Stomach (tissue), 9 donors: Measurements from ENCODE around the gene RPTOR. TPM values are rescaled to one million over a fixed set of nuclear protein-coding genes. Genes with fewer than 3 reads are reported as not detected.

Source experiments
- DNase-seq, 2 donors: peaks; one replicate each; pipeline versions ENCODE4 v3.0.0 to v3.0.0-alpha.2; 2013 to 2019
- H3K27ac ChIP-seq, 5 donors: fragments of 200-600 bp in 4 of 5; sonication (generic) in 4 of 5; one replicate each; pipeline ENCODE4 v1.5.1; 2013 to 2019; ENCODE audit warnings: mild to moderate bottlenecking in 1 of 5, moderate library complexity in 1 of 5
- H3K27me3 ChIP-seq, 3 donors: fragments of 200-600 bp; sonication (generic); one replicate each; pipeline ENCODE4 v1.5.1; 2017 to 2019; ENCODE audit warnings: mixed run types in 1 of 3
- H3K36me3 ChIP-seq, 4 donors: fragments of 200-600 bp; sonication (generic); 1 replicate in 3 of 4; 2 replicates in 1 of 4; pipeline ENCODE4 v1.5.1; 2016 to 2019
- H3K4me1 ChIP-seq, 4 donors: fragments of 200-600 bp; sonication (generic); one replicate each; pipeline ENCODE4 v1.5.1; 2016 to 2019
- H3K4me3 ChIP-seq, 4 donors: fragments of 200-600 bp; sonication (generic) in 3 of 4; one replicate each; pipeline ENCODE4 v1.5.1; 2016 to 2019; ENCODE audit warnings: mild to moderate bottlenecking in 1 of 4
- H3K9me3 ChIP-seq, 4 donors: fragments of 200-600 bp; sonication (generic); one replicate each; pipeline ENCODE4 v1.5.1; 2016 to 2019
- EP300 ChIP-seq: sonication (generic); formaldehyde crosslinking; IDR thresholded peaks from one replicate; pipeline ENCODE4 v1.6.1; 2017; ENCODE audit warnings: antibody characterized with exemption
- POLR2A ChIP-seq, 4 donors: fragments of 450-650 bp; IDR thresholded peaks; one replicate each; pipeline ENCODE4 v1.6.1; 2016; ENCODE audit warnings: antibody characterized with exemption in 4 of 4, control low read depth in 2 of 4, mild to moderate bottlenecking in 1 of 4, moderate library complexity in 1 of 4
- POLR2AphosphoS5 ChIP-seq, 3 donors: sonication (generic); formaldehyde crosslinking; IDR thresholded peaks; one replicate each; pipeline ENCODE4 v1.6.1; 2016; ENCODE audit warnings: antibody characterized with exemption in 3 of 3
- WGBS, 5 donors: extraction: QIAGEN DNeasy Blood & Tissue Kit in 3 of 5; methylation state at CpG; one replicate each; pipeline versions ENCODE4 v1.1.5 to v1.1.7; 2013 to 2018; 5-methylcytosine and 5-hydroxymethylcytosine counted together
- intact Hi-C: fragments of 100-400 bp; cut with DNase I; formaldehyde crosslinking; loops from one replicate; pipeline ENCODE4 v1.15.1; 2023; ENCODE audit warnings: low total_unique reads
- polyA plus RNA-seq, 3 donors: library from polyadenylated mRNA; stranded (reverse); fragments of 200-250 nt; gene quantifications; one replicate each; pipeline ENCODE4 v1.2.3, GENCODE V29; 2013
- total RNA-seq, 5 donors: library from RNA; depleted of rRNA; stranded (reverse); fragments of >200 nt; gene quantifications; one replicate each; pipeline versions ENCODE4 v1.1.0 to v1.2.3, GENCODE V29; 2014 to 2016
- TF ChIP-seq, protein P1 (sequence below), 7 experiments: fragments of 450-650 bp in 4 of 7; fragments of 200-600 bp in 3 of 7; sonication (generic) in 3 of 7; IDR thresholded peaks; one replicate each; pipeline ENCODE4 v1.5.1; 2016 to 2019; ENCODE audit warnings: antibody characterized with exemption in 7 of 7, control low read depth in 2 of 7, mild to moderate bottlenecking in 1 of 7
- donor health status: healthy with polysubstance abuse.
- donor health status: Bipolar disorder and iron deficiency.
- donor health status: healthy.

RPTOR gene
- total and polyA plus RNA-seq, 8 donors = 3.8 to 103 (median 19.3) TPM

DNA sequence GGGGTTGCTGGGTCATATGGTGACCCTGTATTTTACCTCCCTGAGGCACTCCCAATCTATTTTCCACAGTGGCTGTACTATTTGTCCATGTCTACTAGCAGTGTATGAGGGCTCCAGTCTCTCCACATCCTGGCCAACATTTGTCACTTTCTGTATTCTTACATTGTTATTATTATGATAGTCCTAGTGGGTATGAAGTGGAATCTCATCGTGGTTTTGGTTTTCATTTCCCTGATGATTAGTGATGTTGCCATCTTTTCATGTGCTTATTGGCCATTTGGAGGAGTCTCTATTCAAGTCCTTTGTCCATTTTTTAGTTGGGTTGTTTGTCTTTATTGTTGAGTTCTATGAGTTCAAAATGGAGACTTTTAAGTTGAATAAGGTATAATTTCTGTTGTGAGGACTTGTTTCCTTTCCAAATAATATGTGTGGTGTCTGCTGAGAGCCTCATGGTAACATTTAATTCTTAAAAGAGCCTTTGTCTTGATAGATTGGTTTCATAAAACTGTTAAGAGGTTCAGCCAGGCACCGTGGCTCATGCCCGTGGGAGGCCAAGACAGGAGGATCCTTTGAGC lies 108.2 kb downstream of the RPTOR start:
- H3K4me1 ChIP-seq = peaks cover 7 to 14% (median 13%) of the 10 kb centered on the region in 4 donors

DNA sequence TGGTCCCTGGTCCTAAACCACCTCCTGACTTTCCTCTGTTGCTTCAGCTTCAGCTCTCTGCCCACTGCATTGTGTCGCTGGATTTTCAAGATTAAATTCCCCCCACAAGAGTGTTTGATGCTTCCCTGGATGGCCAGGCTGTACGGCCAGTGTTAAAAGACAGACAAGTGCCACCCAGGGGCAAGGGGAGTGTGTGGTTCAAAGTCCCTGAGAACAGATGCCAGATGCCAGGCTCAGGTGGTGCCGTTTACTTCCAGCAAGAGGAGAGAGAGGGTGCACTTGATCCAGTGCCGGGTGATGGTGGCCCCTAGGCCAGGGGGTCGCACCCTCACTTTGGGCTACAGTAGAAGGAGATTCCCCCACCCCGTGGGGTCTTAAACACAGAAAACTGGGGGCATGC lies 109.2 kb downstream of the RPTOR start:
- Histone ChIP-seq H3K36me3 (no peaks in the 10 kb centered on the region), H3K27me3 (no peaks in the 10 kb centered on the region), H3K4me3 (no peak overlapping the region), H3K9me3 (peaks cover 0 to 12% (median 5%) of the 10 kb centered on the region in 4 donors), H3K27ac (no peak overlapping the region), H3K4me1 (peaks cover 7 to 14% (median 13%) of the 10 kb centered on the region in 4 donors)
- 81 to 98% (median 94%) methylated on average over 6 of the region's 6 CpGs for WGBS, 5 donors
- no peak for DNase-seq
- intact Hi-C loops = no loop called here
- TF ChIP-seq EP300 (no peak), POLR2A (IDR thresholded peaks at IDR 0.05) (no peak), POLR2AphosphoS5 (IDR thresholded peaks at IDR 0.05) (no peak)
- TF ChIP-seq, protein P1, sequence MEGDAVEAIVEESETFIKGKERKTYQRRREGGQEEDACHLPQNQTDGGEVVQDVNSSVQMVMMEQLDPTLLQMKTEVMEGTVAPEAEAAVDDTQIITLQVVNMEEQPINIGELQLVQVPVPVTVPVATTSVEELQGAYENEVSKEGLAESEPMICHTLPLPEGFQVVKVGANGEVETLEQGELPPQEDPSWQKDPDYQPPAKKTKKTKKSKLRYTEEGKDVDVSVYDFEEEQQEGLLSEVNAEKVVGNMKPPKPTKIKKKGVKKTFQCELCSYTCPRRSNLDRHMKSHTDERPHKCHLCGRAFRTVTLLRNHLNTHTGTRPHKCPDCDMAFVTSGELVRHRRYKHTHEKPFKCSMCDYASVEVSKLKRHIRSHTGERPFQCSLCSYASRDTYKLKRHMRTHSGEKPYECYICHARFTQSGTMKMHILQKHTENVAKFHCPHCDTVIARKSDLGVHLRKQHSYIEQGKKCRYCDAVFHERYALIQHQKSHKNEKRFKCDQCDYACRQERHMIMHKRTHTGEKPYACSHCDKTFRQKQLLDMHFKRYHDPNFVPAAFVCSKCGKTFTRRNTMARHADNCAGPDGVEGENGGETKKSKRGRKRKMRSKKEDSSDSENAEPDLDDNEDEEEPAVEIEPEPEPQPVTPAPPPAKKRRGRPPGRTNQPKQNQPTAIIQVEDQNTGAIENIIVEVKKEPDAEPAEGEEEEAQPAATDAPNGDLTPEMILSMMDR (IDR thresholded peaks at IDR 0.05) = no peak

More for the DNA sequence above, 108.2 kb downstream of the RPTOR start:
- no peak for TF ChIP-seq POLR2A (IDR thresholded peaks at IDR 0.05)
- Histone ChIP-seq H3K4me3 (no peak overlapping the region), H3K27me3 (no peaks in the 10 kb centered on the region), H3K27ac (no peak overlapping the region), H3K36me3 (no peaks in the 10 kb centered on the region), H3K9me3 (peaks cover 0 to 12% (median 5%) of the 10 kb centered on the region in 4 donors)
- no peak for DNase-seq
- intact Hi-C loops = no loop called here
- WGBS, 5 donors = 79 to 92% (median 90%) methylated on average over 3 of the region's 3 CpGs

DNA sequence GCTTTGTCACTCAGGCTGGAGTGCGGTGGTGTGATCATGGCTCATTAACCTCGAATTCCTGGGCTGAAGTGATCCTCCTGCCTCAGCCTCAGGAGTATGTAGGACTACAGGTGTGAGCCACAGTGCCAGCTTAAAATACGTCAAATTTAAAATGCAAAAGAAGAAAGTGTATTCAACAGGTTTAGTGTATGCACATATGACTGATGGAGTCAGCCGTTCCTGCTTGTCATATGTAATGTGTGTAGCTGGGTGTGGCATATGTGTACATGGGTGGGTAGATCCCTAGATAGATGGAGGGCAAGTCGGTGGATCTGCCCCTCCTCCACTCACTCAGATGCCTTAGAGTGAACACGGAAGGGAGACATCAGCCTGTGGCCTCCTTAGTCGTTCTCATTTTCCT lies 111.0 kb downstream of the RPTOR start:
- Histone ChIP-seq H3K36me3 (no peaks in the 10 kb centered on the region), H3K4me1 (no peaks in the 10 kb centered on the region), H3K4me3 (no peak overlapping the region), H3K9me3 (peaks cover 0 to 12% (median 5%) of the 10 kb centered on the region in 4 donors), H3K27me3 (no peaks in the 10 kb centered on the region), H3K27ac (no peak overlapping the region)
- TF ChIP-seq, protein P1 (IDR thresholded peaks at IDR 0.05) = no peak
- TF ChIP-seq POLR2A (IDR thresholded peaks at IDR 0.05) (no peak), POLR2AphosphoS5 (IDR thresholded peaks at IDR 0.05) (no peak), EP300 (no peak)
- 86 to 97% (median 92%) methylated on average over 7 of the region's 7 CpGs for WGBS, 5 donors
- intact Hi-C loops = no loop called here
- DNase-seq = no peak

DNA sequence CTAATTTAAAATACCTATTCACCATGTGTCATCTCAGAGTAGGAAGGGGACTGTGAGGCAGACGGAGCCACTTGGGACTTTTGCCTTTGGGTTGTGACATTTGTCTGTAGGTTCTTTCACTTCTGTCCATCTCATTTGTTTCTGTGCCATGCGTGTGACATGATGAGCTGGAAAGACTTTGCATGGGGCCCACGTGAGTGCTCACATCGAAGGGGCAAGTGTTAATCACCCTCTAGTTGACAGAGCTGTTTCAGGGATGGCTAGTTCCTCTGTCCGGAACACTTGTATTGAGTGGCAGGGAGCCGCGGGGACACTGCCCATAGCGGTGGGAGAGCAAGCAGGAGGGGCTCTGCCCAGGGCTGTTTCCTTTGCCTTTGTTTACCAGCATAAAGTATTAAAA lies 112.0 kb downstream of the RPTOR start:
- 77 to 83% (median 80%) methylated on average over 8 of the region's 8 CpGs for WGBS, 5 donors
- Histone ChIP-seq H3K36me3 (no peaks in the 10 kb centered on the region), H3K9me3 (peaks cover 0 to 12% (median 5%) of the 10 kb centered on the region in 4 donors), H3K4me3 (no peak overlapping the region), H3K4me1 (no peaks in the 10 kb centered on the region), H3K27me3 (no peaks in the 10 kb centered on the region), H3K27ac (no peak overlapping the region)
- DNase-seq = no peak
- intact Hi-C loops = no loop called here
- no peak for TF ChIP-seq EP300
- no peak for TF ChIP-seq POLR2AphosphoS5 (IDR thresholded peaks at IDR 0.05)
- TF ChIP-seq, protein P1 (IDR thresholded peaks at IDR 0.05) = no peak
- TF ChIP-seq POLR2A (IDR thresholded peaks at IDR 0.05) = no peak

DNA sequence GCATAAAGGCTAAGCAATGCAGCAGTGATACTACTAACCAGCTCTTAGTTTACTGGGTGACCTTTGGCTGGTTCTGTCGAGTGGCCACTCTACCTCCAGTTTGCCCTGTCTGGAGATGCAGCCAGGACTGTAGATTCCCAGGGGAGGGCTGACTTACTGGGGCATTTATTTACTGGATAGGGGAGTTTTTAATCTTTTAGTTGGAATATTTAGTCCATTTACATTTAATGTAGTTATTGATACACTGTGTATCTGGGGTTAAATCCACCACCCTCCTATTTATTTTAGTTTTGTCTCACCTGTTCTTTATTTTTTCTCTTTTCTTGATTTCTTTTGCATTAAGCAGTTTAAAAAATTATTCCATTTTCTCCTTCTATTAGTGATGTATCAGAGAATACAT lies 112.9 kb downstream of the RPTOR start:
- intact Hi-C loops = no loop called here
- Histone ChIP-seq H3K27me3 (no peaks in the 10 kb centered on the region), H3K9me3 (peaks cover 0 to 12% (median 5%) of the 10 kb centered on the region in 4 donors), H3K36me3 (no peaks in the 10 kb centered on the region), H3K4me3 (no peak overlapping the region), H3K4me1 (no peaks in the 10 kb centered on the region), H3K27ac (no peak overlapping the region)
- WGBS, 5 donors = 84 to 93% (median 88%) methylated on average over 1 of the region's 1 CpG
- DNase-seq = no peak
- TF ChIP-seq EP300 (no peak), POLR2A (IDR thresholded peaks at IDR 0.05) (no peak), POLR2AphosphoS5 (IDR thresholded peaks at IDR 0.05) (no peak)
- TF ChIP-seq, protein P1 (IDR thresholded peaks at IDR 0.05) = no peak
